ENCODE results near the gene DHX35. TPM values are rescaled to one million over a fixed set of nuclear protein-coding genes. Genes with fewer than 3 reads are reported as not detected.
A peak's percentile ranks its signal among the peaks of the same experiment; 100 is the strongest.

The DHX35 gene
- total and polyA plus RNA-seq, 10 of the 15 experiments (the other 5 are each of a cell fraction or from before 2014, with no cell fraction given): 4.3 to 21.6 (median 14.9) TPM

- H3K9ac ChIP-seq (ENCODE audit: control insufficient read depth, insufficient read depth, low read length): peak overlapping the region; percentile 87
- SMC1A ChIA-PET (ENCODE audit: uncharacterized antibody, unreplicated experiment): interaction anchor here (0.6 to 16.7 kb wide), 15 partner anchors 10 to 154 kb away, joined by 3 to 237 read pairs (median 7); partner anchors contain the start of gene FAM83D
- TSS peak; percentile 95 for BruUV-seq (replicated peaks)
- H3K27me3 ChIP-seq (replicated peaks in 1 of 2; ENCODE audit: control insufficient read depth in 2 of 2, insufficient read depth in 2 of 2, low read length in 1 of 2): no peaks in the 10 kb centered on the region
- H3K79me2 ChIP-seq (ENCODE audit: control insufficient read depth, insufficient read depth, low read length): peaks cover 35% of the 10 kb centered on the region
- peak overlapping the region; percentile 93 for H2AFZ ChIP-seq (ENCODE audit: control insufficient read depth, low read depth, low read length)
- 7% methylated on average over 16 of the region's 16 CpGs for WGBS (ENCODE audit: insufficient coverage, insufficient replicate concordance, low lambda C conversion rate, missing lambda C conversion rate)
- H3K27ac ChIP-seq (ENCODE audit: control insufficient read depth, insufficient read depth): peak overlapping the region; percentile 86
- FAIRE-seq: no peak
- H3K36me3 ChIP-seq (ENCODE audit: control insufficient read depth in 2 of 2, insufficient read depth in 2 of 2, low read length in 1 of 2): no peaks in the 10 kb centered on the region
- RAD21 ChIA-PET (ENCODE audit: unreplicated experiment): interaction anchor here (0.9 to 6.6 kb wide), 18 partner anchors 14 to 328 kb away, joined by 3 to 109 read pairs (median 4); partner anchors contain the start of genes ACTR5, FAM83D and PPP1R16B
- H3K4me1 ChIP-seq (ENCODE audit: control insufficient read depth, insufficient read depth, low read length): no peaks in the 10 kb centered on the region
- H3K9me3 ChIP-seq (replicated peaks; ENCODE audit: control insufficient read depth, insufficient read depth, low read length): no peaks in the 10 kb centered on the region
- no peaks in the 10 kb centered on the region for H4K20me1 ChIP-seq (ENCODE audit: control insufficient read depth, insufficient read depth)
- in situ Hi-C loops (cut with MboI): no loop called here
- intact Hi-C loops (cut with micrococcal nuclease; ENCODE audit: unreplicated experiment): loop anchor here (1.0 to 2.0 kb wide), 4 partner anchors 29 to 87 kb away; no protein-coding TSS in a partner anchor
- POLR2A ChIA-PET: interaction anchor here (0.8 to 7.4 kb wide), 12 partner anchors 12 to 157 kb away, joined by 3 to 48 read pairs (median 6); partner anchors contain the start of gene PPP1R16B
- CTCF ChIA-PET: interaction anchor here (0.7 to 8.3 kb wide), 21 partner anchors 8 to 314 kb away, joined by 3 to 94 read pairs (median 6); partner anchors contain the start of gene FAM83D
- peak overlapping the region; percentile 91 for H3K4me2 ChIP-seq (ENCODE audit: control insufficient read depth, insufficient read depth)
- TF ChIP-seq MLLT1 (IDR thresholded peaks at IDR 0.05): no peak
- TF ChIP-seq KLF5 (IDR thresholded peaks at IDR 0.05; ENCODE audit: partially characterized antibody): peak; percentile 18
- TF ChIP-seq, protein P1, sequence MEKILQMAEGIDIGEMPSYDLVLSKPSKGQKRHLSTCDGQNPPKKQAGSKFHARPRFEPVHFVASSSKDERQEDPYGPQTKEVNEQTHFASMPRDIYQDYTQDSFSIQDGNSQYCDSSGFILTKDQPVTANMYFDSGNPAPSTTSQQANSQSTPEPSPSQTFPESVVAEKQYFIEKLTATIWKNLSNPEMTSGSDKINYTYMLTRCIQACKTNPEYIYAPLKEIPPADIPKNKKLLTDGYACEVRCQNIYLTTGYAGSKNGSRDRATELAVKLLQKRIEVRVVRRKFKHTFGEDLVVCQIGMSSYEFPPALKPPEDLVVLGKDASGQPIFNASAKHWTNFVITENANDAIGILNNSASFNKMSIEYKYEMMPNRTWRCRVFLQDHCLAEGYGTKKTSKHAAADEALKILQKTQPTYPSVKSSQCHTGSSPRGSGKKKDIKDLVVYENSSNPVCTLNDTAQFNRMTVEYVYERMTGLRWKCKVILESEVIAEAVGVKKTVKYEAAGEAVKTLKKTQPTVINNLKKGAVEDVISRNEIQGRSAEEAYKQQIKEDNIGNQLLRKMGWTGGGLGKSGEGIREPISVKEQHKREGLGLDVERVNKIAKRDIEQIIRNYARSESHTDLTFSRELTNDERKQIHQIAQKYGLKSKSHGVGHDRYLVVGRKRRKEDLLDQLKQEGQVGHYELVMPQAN (conservative IDR thresholded peaks at IDR 0.05): peak; percentile 39
- no peak for ATAC-seq
- peak overlapping the region; percentile 69 for H3K4me3 ChIP-seq
- DNase-seq (ENCODE audit: low read depth, low spot score): no peak
Observed at GRCh38 chr20:38961530-38962043, 557 bp upstream of the DHX35 start.
